ENCODE data around the gene OR10T2.

GRCh38 chr1:158445376-158445775, 46.1 kb upstream of the OR10T2 start:
- TF ChIP-seq POLR2A (IDR thresholded peaks at IDR 0.05) (no peak), CTCF (IDR thresholded peaks at IDR 0.05) (no peak)

Measured in uterus (tissue), 2 donors.